Upper lobe of left lung (tissue), 4 donors: Measurements from ENCODE around the gene CABLES1.

ENCODE experiments used
- CTCF ChIP-seq, 6 experiments: fragments of 450-650 bp in 4 of 6; fragments of 200-600 bp in 2 of 6; sonication (generic) in 2 of 6; IDR thresholded peaks; one replicate each; pipeline ENCODE4 v1.5.1; 2016 to 2019; ENCODE audit warnings: antibody characterized with exemption in 6 of 6
- EP300 ChIP-seq, 4 donors: sonication (generic); formaldehyde crosslinking; IDR thresholded peaks; one replicate each; pipeline ENCODE4 v1.5.1; 2017; ENCODE audit warnings: antibody characterized with exemption in 4 of 4, control low read depth in 2 of 4
- POLR2A ChIP-seq, 4 donors: fragments of 450-650 bp; IDR thresholded peaks; one replicate each; pipeline ENCODE4 v1.5.1; 2016 to 2017; ENCODE audit warnings: antibody characterized with exemption in 4 of 4, mild to moderate bottlenecking in 2 of 4
- POLR2AphosphoS5 ChIP-seq, 2 donors: sonication (generic); formaldehyde crosslinking; IDR thresholded peaks; one replicate each; pipeline ENCODE4 v1.5.1; 2017; ENCODE audit warnings: antibody characterized with exemption in 2 of 2

- TF ChIP-seq CTCF (IDR thresholded peaks at IDR 0.05) (no peak), POLR2A (IDR thresholded peaks at IDR 0.05) (no peak), EP300 (IDR thresholded peaks at IDR 0.05) (no peak), POLR2AphosphoS5 (IDR thresholded peaks at IDR 0.05) (no peak)
These were observed 51.5 kb downstream of the CABLES1 start for GRCh38 chr18:23186781-23187180.
